ENCODE measurements around the gene PITPNM1.

PITPNM1 gene

GRCh38 chr11:67497656-67498291 is 7.4 kb downstream of the PITPNM1 start:
- TF ChIP-seq, protein P1, sequence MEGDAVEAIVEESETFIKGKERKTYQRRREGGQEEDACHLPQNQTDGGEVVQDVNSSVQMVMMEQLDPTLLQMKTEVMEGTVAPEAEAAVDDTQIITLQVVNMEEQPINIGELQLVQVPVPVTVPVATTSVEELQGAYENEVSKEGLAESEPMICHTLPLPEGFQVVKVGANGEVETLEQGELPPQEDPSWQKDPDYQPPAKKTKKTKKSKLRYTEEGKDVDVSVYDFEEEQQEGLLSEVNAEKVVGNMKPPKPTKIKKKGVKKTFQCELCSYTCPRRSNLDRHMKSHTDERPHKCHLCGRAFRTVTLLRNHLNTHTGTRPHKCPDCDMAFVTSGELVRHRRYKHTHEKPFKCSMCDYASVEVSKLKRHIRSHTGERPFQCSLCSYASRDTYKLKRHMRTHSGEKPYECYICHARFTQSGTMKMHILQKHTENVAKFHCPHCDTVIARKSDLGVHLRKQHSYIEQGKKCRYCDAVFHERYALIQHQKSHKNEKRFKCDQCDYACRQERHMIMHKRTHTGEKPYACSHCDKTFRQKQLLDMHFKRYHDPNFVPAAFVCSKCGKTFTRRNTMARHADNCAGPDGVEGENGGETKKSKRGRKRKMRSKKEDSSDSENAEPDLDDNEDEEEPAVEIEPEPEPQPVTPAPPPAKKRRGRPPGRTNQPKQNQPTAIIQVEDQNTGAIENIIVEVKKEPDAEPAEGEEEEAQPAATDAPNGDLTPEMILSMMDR (IDR thresholded peaks at IDR 0.05; ENCODE audit: low read length, missing control alignments), result no peak
- DNase-seq (ENCODE audit: low read depth), result no peak
- H3K4me3 ChIP-seq (replicated peaks; ENCODE audit: low read depth, low read length), result no peak overlapping the region

GRCh38 chr11:67496113-67496512 is 9.1 kb downstream of the PITPNM1 start:
- TF ChIP-seq, protein P1 (IDR thresholded peaks at IDR 0.05; ENCODE audit: low read length, missing control alignments), result no peak
- DNase-seq (ENCODE audit: low read depth), result no peak
- H3K4me3 ChIP-seq (replicated peaks; ENCODE audit: low read depth, low read length), result no peak overlapping the region

- DNase-seq (ENCODE audit: low read depth), result no peak
- no peak overlapping the region for H3K4me3 ChIP-seq (replicated peaks; ENCODE audit: low read depth, low read length)
- TF ChIP-seq, protein P1 (IDR thresholded peaks at IDR 0.05; ENCODE audit: low read length, missing control alignments), result no peak
Observed at GRCh38 chr11:67495234-67496005, 9.7 kb downstream of the PITPNM1 start.

- DNase-seq (ENCODE audit: low read depth), result no peak
- no peak overlapping the region for H3K4me3 ChIP-seq (replicated peaks; ENCODE audit: low read depth, low read length)
- TF ChIP-seq, protein P1 (IDR thresholded peaks at IDR 0.05; ENCODE audit: low read length, missing control alignments), result no peak
Observed at GRCh38 chr11:67494371-67495233, 10.6 kb downstream of the PITPNM1 start.

DNA sequence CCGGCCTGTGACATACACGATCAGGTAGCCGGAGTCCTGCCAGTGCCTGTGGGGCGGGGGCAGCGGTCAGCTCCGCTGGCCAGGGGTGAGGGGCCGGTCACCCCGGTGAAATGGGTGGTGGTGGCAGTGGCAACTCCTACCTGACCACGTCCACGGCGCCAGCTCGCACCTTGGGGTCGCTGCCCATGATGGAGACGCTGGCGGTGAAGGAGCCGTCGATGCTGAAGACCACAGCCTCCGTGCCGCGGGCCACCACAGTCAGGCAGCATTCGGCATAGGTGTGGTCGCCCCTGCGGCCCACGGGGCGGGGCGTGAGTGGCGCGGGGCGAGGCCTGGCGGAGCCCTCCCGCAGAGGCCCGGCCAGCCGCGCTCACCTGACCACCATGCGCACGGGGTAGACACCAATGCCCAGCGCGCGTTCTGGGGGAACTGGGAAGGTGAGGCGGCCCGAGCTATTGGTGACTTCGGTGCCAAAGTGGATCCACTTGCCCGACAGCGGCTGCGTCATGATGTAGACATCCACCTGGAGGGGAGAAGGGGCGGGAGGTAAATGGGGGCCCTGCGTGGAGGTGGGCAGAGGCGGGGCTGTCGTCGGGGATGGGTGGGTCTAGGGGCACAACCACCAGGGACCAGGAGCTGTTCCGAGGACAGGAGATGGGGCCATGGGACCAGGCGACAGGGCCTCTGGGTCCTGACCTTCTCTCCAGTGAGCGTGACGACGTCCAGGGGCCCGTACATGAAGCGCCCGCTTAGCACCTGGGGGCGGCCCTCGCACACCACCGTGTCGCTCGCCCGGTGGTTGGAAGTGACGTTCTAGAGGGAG is 11.4 kb downstream of the PITPNM1 start:
- H3K4me3 ChIP-seq (replicated peaks; ENCODE audit: low read depth, low read length), result no peak overlapping the region
- TF ChIP-seq, protein P1 (IDR thresholded peaks at IDR 0.05; ENCODE audit: low read length, missing control alignments), result no peak

More for the DNA sequence above, 11.4 kb downstream of the PITPNM1 start:
- DNase-seq (ENCODE audit: low read depth), result no peak

Measured in fibroblast of pulmonary artery (primary cell).